ENCODE data around the gene SIGLEC11.
"Not testable (repeated sequence)": the region's sequence is repeated elsewhere in the genome, so short reads cannot be mapped to it uniquely, and the experiment has no call there.

SIGLEC11 gene

GRCh38 chr19:49926515-49926914 is 34.5 kb downstream of the SIGLEC11 start:
- no peak for DNase-seq (ENCODE audit: low read depth in 2 of 2)

GRCh38 chr19:49925486-49925885 is 35.5 kb downstream of the SIGLEC11 start:
- no peak for DNase-seq (ENCODE audit: low read depth in 2 of 2)

- not testable (repeated sequence) for DNase-seq (ENCODE audit: low read depth in 2 of 2)
Measured at GRCh38 chr19:49924881-49925210, 36.1 kb downstream of the SIGLEC11 start.

- DNase-seq (ENCODE audit: low read depth in 2 of 2) = no peak
Measured at GRCh38 chr19:49924004-49924880, 36.7 kb downstream of the SIGLEC11 start.

GRCh38 chr19:49923055-49924003 is 37.6 kb downstream of the SIGLEC11 start:
- no peak for DNase-seq (ENCODE audit: low read depth in 2 of 2)

- DNase-seq (ENCODE audit: low read depth in 2 of 2) = no peak
Measured at GRCh38 chr19:49921871-49922795, 38.8 kb downstream of the SIGLEC11 start.

- no peak for DNase-seq (ENCODE audit: low read depth in 2 of 2)
Measured at GRCh38 chr19:49920624-49921363, 40.2 kb downstream of the SIGLEC11 start.

- DNase-seq (ENCODE audit: low read depth in 2 of 2) = no peak
Measured at GRCh38 chr19:49918089-49918488, 42.9 kb downstream of the SIGLEC11 start.

- no peak for DNase-seq (ENCODE audit: low read depth in 2 of 2)
Measured at GRCh38 chr19:49916839-49917733, 43.9 kb downstream of the SIGLEC11 start.

- DNase-seq (ENCODE audit: low read depth in 2 of 2) = no peak
Measured at GRCh38 chr19:49915271-49915670, 45.7 kb downstream of the SIGLEC11 start.

GRCh38 chr19:49913720-49914119 is 47.3 kb downstream of the SIGLEC11 start:
- no peak for DNase-seq (ENCODE audit: low read depth in 2 of 2)

GRCh38 chr19:49912965-49913685 is 47.8 kb downstream of the SIGLEC11 start:
- no peak for DNase-seq (ENCODE audit: low read depth in 2 of 2)

GRCh38 chr19:49911381-49912145 is 49.4 kb downstream of the SIGLEC11 start:
- DNase-seq (ENCODE audit: low read depth in 2 of 2) = no peak

GRCh38 chr19:49910179-49910578 is 50.8 kb downstream of the SIGLEC11 start:
- DNase-seq (ENCODE audit: low read depth in 2 of 2) = no peak

GRCh38 chr19:49908480-49909420 is 52.2 kb downstream of the SIGLEC11 start:
- no peak for DNase-seq (ENCODE audit: low read depth in 2 of 2)

GRCh38 chr19:49907745-49908446 is 53.1 kb downstream of the SIGLEC11 start:
- no peak for DNase-seq (ENCODE audit: low read depth in 2 of 2)

All from stimulated activated CD4-positive, alpha-beta T cell treated with anti-CD3 and anti-CD28 coated beads, Interleukin-1b, Interleukin-23, amount 100 ng/mL, for 1 hour (primary cell).